Erythroblast (primary cell): Measurements from ENCODE around the gene CLTCL1.
"Not testable (repeated sequence)": the region's sequence is repeated elsewhere in the genome, so short reads cannot be mapped to it uniquely, and the experiment has no call there.

Experiments
- DNase-seq, 2 experiments: peaks; one replicate each; lab custom pipeline; 2025; lab: John Stamatoyannopoulos, UW
- GATA1 ChIP-seq: IDR thresholded peaks from 2 replicates; pipeline ENCODE4 v1.6.1; 2011; ENCODE audit warnings: low read depth, mild to moderate bottlenecking, control low read depth, low read length, moderate library complexity
- POLR2A ChIP-seq: IDR thresholded peaks from 2 replicates; pipeline ENCODE4 v1.6.1; 2011; ENCODE audit warnings: mild to moderate bottlenecking, low read length

CLTCL1 gene

DNA sequence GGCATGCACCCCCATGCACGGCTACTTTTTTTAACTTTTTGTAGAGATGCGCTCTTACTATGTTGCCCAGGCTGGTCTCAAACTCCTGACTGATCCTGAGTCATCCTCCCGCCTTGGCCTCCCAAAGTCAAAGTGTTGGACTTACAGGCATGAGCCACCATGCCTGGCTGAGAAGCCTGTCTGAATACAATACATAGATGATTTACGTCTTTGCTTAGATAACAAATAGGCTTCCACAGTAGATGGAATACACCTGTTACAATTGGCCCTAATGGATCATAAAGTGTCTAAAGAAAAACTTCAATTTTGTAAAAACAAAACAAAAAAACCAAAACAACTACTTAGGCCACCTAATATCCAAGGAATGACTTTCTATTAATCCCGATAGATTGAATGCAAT lies 13.0 kb upstream of the CLTCL1 start:
- DNase-seq: no peak
- TF ChIP-seq POLR2A (no peak), GATA1 (no peak)

DNA sequence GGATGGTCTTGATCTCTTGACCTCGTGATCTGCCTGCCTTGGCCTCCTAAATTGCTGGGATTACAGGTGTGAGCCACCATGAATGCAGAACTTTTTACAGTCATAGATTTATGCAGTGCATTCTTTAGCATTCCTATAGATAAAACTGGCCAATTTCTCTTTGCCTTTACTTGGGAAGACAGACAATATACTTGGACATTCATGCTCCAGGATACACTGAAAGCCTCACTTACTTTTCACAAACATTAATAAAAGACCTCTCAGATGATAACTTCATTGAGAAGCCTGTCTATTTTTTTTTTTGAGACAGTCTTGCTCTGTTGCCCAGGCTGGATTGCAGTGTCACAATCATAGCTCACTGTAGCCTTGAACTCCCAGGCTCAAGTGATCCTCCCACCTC lies 12.3 kb upstream of the CLTCL1 start:
- DNase-seq: no peak
- TF ChIP-seq POLR2A (no peak), GATA1 (no peak)

DNA sequence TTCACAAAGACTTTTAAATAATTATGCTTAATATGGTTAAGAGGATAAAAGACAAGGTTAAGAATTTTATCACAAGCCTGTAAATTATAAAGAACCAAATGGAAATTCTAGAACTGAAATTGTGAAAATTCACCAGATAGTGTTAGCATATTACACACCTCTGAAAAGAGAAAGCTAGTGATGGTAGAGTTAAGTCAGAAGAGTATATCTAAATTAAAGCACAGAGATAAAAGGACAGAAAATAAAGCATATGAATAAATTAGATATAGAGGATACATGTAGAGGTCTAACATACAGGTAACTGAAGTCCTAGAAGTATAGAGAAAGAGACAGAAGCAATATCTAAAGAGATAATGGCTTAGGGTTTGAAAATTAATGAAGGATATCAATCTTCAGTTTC lies 4.2 kb upstream of the CLTCL1 start:
- TF ChIP-seq POLR2A: no peak
- TF ChIP-seq GATA1: no peak
- no peak for DNase-seq

DNA sequence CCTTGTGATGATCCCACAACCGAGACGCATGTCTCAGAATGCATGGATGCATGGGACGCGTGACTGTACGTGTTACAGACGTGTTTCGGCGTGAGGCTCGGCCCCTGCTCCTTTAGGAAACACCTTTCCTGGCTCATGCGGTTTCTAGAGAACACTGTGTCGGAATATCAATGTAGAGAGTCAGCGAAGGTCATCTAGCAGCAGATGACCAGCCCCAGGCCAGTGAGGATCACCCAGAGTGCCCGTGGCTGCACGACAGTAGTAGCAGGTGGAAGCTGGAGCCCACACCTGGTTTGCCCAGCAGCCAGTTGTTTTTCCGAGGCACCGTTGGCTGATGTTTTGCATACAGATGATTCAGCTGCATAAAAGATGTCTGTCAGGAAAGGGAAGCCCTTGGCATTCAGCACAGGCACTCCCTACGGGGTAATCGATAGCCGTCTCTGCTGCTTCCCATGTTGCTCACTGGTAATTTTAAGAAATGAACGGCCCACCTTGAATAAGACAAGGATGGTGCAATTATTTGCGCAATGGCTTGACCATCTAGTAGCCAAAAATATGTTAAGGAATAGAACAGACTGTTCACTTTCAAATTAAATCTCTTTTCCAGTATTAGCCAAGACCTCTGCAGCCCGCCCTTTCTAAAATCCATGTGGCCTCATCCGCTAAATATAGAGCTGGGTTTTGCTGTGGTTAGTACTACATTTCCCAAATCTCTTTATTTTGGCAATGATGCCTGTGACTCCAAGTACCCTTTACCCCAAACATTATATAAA lies 1.1 kb upstream of the CLTCL1 start:
- TF ChIP-seq GATA1 (no peak), POLR2A (no peak)
- DNase-seq: no peak

DNA sequence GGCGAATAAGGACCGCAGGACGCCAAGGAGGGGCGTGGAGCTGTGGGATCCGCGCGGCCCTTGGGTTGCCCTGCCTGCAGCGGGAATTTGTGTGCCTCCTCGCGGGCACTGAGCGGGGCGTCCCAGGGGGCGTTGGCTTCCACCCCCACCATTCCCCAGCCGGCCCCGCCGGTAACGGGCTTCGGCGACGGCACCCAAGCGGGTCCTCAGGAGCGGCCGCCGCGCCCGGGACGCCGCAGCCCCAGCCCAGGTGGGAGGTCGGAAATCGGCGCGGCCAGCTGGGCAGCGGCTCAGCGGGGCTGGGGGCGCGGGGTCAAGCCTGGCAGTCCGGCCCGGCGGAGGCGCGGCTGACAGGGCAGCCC lies 320 bp downstream of the CLTCL1 start:
- no peak for TF ChIP-seq GATA1
- peak; percentile 47 to 50 for DNase-seq

DNA sequence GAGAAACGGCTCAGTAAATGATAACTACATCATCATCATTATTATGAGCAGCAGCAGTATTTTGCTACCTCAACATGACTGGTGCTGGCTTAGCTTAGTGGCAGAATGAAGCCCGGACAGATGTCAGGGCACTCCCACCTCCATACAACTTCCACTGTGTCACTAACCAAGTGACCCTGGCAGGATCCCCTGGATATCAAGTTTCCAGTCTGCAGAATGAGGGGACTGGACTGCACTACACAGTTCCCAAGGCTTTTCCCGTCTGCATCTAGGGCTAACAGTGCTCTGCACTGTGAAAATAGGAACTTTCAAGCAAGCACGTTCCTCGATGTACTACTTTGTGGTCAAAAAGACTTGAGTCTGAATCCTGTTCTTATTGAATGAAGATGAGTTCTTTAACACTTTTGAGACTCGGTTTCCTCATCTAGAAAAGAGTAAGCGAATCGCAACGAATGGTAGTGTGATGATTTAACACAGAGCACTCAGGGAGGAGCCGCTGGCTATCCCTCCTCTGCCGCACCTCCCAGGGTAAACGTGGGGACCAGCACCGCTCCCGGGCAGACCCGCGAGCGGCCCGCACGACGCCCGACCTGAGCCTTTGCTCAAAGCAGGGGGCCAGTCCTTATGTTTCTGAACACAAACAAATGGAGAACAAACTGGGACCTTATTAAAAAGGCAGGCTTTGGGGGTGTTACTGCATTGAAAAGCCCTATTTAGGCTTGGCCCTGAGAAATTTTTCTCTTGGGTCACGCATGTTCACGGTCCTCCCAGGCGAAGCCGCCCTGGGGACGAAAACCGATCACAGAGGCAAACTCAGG lies 910 bp downstream of the CLTCL1 start:
- no peak for TF ChIP-seq GATA1
- no peak for TF ChIP-seq POLR2A
- DNase-seq: no peak

DNA sequence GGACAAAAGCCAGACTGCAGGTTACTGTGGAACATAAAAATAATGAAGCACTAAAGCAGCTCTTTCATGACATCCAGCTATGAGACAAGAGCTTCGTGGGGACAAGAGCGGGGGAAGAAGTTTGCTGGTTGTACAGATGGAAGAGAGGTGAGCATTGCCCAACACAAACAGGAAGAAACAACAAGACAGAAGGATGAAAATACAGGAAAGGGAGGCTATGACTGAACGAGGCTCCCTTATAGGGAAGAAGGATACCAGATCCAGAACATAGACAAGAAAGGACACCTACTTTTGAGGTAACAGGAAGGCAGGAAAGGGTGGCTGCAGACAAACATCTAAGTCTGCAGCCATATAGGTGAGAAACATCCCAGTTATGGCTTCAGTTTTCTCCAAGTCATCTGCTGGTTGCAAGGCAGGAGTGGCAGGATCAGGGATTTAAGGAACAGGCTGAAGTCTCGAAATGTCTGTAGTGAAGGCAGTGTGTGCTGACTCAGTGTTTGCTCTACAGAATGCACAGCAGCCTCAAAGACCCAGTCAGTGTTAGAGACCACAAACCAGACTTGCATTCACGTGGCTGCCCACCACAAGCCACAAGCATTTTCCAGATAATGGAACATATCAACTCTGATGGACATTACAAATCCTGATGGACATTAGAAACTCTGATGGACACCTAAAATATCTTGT lies 1.9 kb downstream of the CLTCL1 start:
- TF ChIP-seq GATA1 (no peak), POLR2A (no peak)
- no peak for DNase-seq

DNA sequence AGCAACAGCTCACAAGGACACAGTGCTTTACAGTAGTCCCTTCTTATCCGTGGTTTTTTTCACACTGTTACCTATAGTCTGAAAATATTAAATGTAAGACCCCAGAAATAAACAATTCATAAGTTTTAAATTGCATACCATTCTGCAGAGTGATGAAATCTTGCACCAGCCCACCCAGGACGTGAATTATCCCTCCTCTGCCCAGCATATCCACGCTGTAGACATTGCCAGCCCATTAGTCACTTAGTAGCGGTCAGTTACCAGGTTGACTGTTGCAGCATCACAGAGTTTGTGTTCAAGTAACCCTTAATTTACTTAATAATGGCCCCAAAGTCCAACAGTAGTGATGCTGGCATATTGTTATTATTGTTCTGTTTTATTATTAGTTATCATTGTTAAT lies 3.6 kb downstream of the CLTCL1 start:
- TF ChIP-seq GATA1 (no peak), POLR2A (no peak)
- no peak for DNase-seq

DNA sequence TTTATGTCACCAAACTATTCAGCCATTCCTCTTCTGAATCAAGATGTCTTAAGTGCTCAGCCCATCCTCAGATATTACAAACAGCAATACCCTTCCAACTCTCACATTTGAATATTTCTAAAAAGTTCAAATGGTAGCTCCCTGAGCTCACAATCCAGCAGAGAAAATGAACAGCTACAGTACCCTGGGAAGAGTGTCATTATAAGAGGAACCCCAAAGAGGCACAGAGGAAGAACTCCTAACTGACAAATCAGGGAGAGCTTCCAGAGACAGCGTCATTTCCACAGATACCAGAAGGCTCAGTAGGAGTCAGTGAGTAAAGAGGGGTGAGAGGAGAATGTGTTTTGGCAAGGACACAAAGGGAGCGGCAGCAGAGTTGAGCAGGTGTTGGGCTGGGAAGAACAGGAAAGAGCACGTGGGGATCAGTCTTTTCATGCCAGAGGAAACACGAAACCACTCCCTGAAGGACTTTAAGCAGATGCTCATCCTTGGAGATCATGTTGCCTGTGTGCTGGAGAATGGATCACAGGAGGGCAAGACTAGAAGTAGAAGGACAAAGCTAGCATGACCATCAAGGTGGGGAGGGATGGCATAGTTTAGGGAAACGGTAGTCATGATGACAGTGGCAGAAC lies 4.3 kb downstream of the CLTCL1 start:
- DNase-seq: no peak
- TF ChIP-seq GATA1 (no peak), POLR2A (no peak)

DNA sequence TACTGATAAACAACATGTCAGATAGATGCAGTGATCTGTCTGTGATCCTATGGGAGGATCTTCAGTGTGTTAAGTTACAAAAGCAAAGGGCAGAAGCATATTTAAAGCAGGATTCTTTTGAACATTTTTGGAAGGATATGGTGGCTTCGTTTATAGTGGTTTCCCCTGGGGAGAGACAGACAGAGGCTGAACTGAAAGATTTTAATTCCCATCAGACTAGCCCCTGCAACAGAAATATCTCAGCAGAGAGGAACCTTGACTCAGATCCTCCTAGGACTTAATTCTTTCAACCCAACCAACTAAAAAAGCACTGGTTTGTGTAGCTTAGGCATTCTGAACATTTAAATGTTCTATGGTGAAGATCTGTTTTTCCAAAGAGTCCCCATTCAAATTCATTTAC lies 5.7 kb downstream of the CLTCL1 start:
- DNase-seq: no peak

DNA sequence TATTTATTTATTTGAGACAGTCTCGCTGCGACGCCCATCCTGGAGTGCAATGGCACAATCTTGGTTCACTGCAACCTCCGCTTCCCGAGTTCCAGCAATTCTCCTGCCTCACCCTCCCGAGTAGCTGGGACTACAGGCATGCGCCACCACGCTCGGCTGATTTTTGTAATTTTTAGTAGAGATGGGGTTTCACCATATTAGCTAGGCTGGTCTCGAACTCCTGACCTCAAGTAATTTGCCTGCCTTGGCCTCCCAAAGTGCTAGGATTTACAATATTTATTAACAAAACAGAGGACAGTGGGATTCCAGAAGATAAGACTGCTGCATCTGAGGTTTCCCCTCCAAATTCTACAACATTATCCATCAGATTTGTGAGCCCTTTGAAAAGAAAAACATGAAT lies 12.4 kb downstream of the CLTCL1 start:
- DNase-seq: not testable (repeated sequence)

More for the DNA sequence above, 5.7 kb downstream of the CLTCL1 start:
- TF ChIP-seq GATA1: no peak
- no peak for TF ChIP-seq POLR2A

DNA sequence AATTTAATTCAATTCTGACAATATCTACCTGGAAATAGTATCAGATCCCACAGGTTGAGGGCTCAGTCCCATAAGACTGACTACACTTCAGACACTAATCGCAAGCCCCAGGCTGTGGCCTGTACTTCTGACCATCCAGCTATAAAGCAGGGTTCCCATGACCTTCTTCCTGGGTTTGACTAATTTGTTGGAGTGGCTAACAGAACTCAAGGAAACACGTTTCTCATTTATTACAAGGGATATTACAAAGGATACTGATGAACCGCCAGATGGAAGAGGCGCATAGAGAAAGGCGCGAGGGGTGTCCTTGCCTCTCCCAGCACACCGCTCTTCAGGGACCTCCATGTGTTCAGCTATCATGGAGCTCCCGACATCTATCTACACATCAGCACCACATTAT lies 13.7 kb downstream of the CLTCL1 start:
- no peak for TF ChIP-seq GATA1
- TF ChIP-seq POLR2A: no peak
- no peak for DNase-seq

DNA sequence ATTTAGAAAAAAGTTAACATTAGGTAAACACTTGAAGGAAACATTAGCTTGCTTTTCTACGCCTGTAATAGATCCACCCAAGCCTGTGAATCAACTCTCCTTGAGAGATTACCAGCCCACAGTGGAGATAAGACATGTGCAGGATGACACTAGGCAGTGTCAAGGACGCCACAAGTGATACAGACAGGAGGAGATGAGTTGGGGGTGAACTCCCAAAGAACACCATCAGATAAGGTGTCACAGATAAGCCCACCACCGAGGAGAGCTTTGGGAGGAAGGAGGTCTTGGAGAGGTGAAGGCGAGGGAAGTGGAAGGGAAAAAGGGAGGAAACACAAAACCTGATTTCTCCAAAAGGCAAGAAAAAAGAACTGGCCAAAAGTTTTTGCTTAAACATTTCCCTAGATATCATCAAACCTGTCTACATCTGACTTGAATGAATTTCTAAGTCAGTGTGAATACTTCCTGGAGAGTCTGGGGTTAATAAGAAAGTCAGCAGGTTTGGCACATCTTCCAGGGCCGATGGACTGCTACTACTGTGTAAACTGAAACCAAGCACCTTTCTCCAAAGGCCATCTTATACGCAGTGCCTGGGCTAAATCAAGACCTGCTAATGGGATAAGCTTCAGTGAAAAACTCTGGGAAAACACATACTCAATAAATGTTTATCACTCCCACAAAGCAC lies 15.5 kb downstream of the CLTCL1 start:
- TF ChIP-seq POLR2A (no peak), GATA1 (peak; percentile 18)

More for the DNA sequence above, 15.5 kb downstream of the CLTCL1 start:
- peak; percentile 45 to 72 for DNase-seq
